Fibroblast of skin of abdomen (primary cell): Measurements from ENCODE around the gene RAB31.
"Not testable (repeated sequence)": the region's sequence is repeated elsewhere in the genome, so short reads cannot be mapped to it uniquely, and the experiment has no call there.

ENCODE experiments used
- DNase-seq: peaks from one replicate; pipeline ENCODE4 v3.0.0-alpha.2; 2013

RAB31 gene

DNA sequence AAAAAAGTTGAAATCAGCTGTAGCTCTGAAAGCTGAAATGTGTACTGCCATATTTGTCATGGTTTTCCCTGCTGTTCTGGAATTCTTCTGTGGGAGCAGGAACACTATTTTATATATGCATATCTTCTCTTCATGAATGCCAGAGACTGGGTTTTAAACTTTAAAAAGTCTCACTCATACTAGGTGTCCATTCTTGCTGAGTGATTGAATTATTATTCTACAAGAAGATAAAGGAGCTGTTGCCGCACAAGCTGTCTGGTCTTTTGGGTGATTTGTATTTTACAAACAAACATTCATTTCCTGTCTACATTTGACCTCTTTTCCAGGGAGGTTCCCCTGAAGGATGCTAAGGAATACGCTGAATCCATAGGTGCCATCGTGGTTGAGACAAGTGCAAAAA, 137.2 kb downstream of the RAB31 start:
- DNase-seq = no peak

DNA sequence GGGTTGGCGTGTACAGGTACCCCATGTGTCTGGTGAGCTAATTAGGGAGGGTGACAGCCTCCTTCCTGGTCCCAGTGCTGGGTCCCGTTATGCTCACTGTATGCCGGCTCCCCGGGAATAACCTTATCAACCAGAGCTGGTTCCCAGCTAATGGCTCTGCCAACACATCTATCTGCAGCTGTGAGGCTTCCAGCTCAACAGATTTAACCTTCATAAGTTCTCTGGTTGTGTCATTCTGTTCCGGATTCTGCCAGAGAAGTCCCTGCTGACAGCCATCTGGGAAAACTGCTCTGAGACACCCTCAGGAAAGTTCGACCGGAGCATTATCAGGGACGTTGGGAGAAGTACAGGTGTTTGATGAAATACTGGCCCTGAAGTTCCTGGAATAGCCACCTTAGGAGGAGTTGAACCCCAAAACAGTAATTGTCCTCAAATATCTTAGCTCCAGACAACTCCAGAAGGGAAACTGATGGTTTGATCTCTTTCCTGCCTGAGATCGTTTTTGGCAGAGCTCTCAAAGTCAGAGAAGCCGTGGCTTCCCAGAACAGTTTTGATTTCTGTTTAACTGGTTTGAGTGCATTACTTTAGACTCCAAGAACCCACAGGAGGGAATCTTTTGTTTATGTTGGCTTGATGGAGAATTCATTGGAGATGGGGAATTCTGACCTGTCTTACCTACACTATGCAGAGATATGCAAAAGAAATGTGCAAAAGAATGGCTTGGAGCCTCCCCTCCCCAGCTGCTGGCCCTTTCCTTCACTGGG, 138.2 kb downstream of the RAB31 start:
- DNase-seq = no peak

DNA sequence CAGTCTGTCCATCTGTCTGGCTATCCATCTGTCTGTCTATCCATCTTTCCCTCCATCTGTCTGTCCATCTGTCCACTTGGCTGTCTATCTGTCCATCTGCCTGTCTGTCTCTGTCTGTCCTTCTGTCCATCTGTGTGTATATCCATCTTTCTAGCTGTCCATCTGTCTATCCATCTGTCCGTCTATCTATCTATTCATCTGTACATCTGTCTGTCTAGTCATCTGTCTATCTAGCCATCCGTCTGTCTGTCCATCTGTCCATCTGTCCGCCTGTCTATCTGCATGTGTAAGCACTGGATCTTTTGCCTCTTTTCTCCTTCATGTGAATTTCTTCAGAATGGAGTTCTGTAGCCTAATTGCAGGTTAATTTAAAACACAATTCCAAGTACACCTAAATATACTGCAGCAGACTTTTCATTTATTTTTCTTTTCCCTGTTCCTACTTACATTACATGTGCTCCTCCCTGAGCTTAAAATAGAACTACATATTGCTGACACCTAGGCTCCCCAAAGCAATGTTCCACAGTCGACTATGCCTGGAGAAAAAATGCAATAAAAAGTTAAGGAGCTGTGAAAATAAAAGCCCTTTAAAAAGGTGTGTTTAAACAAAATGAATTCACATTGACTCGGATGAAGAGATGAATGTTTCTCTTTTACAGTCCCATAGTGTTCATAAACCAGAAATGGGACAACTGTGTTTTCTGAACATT, 140.2 kb downstream of the RAB31 start:
- DNase-seq = no peak

DNA sequence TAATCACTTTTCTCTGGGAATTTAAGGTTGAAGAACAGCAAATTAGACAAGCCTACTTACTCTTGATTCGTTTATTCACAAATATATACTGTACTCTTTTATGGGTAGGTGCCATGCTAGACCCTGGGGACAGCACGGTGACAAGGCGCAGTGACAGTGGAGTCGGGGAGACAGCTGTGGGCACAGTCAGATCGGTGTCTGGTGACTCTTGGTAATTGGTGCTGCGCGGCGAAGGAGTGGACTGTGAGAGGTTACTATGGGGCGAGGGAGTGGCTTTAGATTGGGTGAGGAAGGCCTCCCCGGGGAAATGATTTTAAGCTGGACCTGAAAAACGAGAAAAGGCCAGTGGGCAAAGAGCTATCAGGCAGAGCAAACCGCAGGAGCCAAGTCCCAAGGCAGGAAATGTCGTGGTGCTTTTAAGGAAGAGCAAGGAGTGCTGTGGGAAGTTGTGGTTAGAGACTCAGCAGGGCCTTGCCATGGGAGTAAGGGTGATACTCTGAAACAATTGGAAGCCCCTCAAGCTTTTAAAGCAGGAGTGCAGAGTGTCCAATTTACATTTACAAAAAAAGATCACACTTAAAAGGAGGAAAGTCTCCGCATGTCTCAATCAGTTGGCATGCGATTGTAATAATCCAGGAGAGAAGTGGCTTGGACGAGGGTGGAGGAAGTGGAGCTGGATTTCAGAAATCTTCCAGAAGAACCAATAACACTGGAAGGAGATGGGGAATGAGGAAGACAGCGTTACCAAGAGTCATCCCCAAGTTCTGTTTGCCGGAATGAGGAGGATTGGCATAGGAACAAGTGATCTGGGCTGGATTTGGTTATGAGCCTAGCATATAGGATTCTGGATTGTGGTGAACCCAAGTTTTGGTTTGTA, 141.5 kb downstream of the RAB31 start:
- DNase-seq = no peak

DNA sequence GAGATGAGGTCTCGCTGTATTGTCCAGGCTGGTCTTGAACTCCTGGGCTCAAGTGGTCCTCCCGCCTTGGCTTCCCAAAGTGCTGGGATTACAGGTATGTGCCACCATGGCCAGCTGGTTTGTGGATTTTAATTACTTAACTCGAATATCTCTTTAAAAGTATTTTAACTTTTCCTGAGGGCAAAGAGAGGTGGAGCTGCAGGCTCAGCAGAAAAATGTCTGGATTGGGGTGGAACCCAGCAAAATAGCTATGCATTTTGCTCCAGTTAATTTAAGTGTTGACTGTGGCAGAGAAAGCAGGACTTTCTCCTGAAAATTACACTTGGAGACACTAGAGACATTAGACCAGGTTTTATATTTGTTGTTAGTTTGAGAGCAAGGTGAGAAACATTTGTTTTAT, 142.2 kb downstream of the RAB31 start:
- no peak for DNase-seq

DNA sequence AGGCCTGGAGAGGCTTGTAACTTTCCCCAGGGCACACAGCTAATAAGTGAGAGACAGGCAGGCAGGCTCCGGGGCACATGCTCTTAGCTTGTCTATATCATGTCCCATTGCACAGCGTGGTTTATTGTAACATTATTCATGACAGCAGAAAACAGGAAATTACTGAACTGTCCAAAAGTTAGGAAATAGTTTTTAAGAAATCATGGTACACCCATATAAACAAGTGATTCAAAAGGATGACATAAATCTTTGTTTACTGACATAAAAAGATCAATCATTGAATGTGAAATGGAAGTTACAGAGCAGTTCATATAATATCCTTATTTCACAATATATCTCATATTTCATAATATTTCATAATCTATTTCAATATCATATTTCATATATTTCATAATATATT, 143.4 kb downstream of the RAB31 start:
- no peak for DNase-seq

DNA sequence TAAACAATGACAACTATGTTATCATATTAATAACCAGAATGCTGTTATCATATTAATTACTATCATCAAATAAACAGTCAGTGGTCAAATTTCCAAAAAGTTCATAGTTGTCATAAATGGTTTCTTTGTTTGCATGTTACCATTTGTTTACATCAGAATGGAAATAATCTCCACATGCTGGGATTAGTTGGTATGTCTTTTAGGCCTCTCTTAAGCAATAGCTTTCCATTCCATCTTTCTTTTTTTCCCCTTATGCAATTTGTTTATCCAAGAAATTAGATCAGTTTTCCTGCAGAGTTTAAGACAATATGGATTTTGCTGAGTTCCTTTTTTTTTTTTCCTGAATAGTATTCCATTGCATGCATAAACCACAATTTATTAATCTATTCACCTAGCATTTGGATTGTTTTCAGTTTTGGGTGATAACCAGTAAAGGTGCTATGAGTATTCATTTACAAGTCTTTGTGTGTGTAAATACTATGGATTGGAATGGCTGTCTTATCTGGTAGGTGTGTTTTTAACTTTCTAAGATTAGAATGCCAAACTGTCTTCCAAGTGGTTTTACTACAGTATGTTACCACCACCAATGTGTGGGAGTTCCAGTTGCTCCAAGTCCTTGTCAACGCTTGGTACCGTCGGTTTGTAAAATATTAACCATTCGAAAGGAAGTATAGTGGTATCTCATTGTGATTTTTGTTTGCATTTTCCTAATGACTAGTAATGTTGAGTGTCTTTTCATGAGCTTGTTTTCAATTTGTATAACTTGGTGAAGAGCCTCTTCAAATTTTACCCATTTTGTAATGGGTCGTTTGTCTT, 144.4 kb downstream of the RAB31 start:
- no peak for DNase-seq

DNA sequence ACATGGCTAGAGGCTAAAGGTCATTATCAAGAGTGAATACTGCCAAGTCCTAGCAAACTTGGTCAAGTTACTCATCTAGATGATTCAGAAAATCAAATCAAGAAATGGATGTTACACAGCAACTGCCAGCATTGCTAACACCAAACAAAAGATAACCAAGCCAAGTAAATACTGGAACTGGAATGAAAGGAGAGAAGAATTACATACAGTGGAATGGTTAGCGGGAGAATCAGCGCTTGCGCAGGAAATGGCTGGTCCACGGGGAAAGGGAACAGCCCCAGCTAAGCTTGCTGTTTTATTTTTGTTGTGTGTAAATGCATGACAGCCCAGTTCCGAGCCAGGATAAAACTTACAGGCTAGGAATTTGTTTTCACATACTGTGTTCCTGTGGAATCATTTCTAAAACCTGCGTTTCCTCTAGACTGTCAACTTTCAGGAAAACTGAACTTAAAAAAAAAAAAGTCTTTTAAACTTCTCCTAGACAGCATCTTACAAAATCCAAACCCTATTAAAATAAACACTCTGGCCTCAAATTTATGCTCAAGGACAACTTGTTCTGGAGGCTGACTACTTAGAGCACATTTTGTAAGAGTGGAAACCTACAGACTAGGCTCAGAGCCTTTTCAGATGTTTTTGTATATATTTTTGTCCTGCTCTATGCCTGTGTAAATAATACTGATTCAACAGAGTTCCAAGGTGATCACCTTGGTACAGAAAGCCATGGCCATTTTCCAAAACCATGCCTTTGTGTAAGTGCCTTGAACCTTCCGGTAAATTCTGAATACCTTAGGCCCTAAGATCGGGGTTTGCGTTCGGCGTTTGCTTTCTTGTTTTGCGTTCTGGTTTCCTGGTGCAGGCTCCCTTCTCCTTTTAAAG, 146.9 kb downstream of the RAB31 start:
- DNase-seq = no peak

DNA sequence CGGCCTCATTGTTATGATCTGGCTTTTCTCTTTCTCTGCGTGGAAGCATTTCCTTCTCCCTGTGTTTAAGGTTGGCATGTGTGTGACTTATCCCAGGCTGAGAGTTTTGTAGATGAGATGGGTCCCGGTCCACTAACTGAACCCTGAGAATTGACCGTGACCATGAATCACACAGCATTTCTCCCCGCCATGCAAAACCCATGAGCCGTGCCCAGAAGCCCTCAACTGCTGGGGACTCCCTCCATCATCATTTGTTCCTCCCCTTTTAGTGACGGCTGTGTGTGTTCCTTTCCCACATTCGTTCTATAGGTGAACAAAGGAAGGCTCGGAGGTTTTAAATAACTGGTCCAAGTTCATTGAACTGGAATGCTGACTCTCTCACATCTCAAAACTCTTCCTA, 147.6 kb downstream of the RAB31 start:
- no peak for DNase-seq

DNA sequence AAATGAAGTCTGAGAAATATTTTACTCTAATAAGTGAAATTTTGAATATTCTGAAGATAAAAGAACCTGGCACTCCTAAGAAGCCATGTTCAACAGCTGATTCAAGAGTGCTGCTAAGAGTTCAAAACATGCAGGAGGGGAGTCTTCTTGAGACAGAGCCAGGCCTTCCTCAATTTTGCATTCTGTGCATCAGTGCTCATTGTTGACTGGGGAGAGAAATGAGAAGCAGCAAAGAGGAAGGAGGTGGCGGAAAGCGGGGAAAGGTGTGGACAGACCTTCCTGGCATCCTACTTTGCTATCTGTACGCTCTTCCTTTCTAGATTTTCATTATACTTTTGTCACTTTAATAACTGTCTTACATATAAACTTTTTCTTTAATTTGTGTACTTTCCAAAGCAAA, 148.0 kb downstream of the RAB31 start:
- no peak for DNase-seq

DNA sequence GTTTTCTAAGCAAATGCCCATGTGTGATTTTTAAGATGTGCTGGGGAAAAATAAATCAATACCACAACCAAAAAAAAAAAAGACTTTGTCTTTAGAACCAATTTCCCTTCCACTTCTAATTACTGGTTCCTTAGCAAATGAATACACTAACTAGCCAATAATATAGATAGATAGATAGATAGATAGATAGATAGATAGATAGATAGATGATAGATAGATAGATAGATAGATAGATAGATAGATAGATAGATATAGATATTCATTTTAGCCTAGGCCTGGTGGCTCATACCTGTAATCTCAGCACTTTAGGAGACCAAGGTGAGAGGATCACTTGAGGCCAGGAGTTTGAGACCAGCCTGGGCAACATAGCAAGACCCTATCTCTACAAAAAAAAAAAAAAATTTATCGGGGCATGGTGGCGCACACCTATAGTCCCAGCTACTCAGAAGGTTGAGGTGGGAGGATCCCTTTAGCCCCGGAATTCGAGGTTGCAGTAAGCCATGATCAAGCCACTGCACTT, 149.4 kb downstream of the RAB31 start:
- not testable (repeated sequence) for DNase-seq

DNA sequence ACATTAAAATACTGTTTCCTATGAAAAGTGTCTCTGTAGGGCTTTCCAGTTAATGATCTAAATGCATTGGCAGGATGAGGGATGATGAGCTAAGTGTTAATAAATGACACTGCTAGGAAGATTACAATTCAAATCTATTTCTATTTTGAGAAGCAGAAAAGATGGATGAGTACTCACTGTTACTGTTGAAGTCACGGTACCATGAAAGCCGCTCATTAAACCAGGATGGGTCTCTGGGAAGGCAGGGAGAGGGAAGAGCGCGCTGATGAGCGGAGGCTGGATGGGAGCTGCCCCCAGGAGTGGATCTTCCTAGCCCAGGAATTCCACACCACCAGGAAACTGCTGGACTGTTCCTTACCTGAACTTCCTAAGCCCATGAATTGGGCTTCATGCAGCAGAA, 150.5 kb downstream of the RAB31 start:
- DNase-seq = no peak

DNA sequence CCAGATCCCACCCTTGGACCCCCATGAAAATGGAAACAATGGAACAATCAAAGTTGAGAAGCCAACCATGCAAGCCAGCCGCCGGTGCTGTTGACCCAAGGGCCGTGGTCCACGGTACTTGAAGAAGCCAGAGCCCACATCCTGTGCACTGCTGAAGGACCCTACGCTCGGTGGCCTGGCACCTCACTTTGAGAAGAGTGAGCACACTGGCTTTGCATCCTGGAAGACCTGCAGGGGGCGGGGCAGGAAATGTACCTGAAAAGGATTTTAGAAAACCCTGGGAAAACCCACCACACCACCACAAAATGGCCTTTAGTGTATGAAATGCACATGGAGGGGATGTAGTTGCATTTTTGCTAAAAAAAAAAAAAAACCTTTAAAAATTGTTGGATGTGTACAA, 151.1 kb downstream of the RAB31 start:
- no peak for DNase-seq

DNA sequence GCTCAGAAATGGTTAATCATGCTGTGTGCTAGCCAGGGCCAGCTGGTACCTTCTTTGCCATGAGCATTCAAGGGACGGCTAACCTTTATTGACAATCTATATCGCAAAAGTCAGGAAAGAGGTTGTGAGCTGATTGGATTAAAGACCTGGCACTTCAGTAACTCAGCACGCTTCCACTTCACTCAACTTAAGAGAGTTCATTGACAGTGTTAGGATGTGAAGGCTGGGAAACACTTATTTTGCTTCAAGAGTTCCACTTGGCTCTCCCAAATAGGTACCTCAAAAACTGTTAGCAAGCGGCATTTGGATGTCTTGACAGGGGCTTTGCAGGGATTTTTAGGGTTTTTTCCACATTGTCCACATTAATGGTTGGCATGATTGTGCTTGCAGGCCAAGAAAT, 152.6 kb downstream of the RAB31 start:
- DNase-seq = no peak

DNA sequence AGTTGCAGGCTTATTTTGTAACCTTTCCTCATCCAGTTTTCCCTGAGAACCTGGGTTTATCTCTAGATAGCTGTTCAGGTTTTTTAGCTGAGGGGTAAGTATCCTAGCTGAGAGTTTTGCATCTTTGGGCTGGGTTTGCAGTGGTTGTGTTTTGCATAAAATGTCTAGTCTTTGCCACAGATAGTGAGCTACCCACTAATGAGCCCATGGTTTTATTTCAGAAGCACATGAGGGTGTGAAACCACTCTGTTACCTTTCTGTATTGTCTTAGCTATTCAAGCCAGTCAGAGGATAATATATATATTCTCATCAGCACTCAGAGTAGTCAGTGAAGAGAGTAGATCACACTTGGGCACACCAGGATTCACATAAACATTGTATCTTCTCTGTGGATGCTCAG, 153.1 kb downstream of the RAB31 start:
- DNase-seq = no peak

DNA sequence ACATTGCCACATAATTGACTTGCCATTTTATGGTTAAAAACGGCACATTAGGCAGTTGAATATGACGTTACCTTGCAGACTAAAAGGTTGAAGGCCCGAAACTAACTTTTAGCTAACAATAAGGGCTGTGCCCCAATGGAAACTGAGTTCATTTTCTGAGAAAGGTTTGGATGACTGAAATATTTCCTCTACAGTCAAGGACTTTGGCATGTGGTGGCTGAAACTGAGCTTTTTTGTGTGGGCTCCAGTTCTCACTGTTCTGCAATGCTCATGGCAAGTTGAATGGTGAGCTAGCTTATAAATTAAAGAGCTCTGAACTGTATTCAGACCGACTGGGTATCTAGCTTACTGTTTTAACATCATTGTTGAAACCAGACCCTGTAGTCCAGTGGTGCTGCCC, 153.8 kb downstream of the RAB31 start:
- DNase-seq = no peak

DNA sequence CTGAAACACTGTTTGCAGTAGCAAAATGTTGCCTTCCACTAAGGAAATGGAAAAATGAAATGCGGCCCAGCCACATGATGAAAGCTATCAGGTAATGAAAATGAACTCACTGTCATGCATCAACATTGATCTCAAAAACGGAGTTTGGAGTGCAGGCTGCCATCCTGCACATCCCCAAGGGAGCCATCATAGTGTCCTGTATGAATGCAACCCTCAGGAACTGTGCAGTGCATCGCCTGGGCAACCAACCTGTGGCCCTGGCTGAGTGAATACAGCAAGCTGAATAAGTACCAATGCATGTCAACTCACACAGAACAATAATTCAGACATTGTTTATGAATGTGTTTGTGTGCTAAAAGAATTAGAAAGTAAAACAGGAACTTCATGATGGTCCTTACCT, 154.6 kb downstream of the RAB31 start:
- DNase-seq = no peak

DNA sequence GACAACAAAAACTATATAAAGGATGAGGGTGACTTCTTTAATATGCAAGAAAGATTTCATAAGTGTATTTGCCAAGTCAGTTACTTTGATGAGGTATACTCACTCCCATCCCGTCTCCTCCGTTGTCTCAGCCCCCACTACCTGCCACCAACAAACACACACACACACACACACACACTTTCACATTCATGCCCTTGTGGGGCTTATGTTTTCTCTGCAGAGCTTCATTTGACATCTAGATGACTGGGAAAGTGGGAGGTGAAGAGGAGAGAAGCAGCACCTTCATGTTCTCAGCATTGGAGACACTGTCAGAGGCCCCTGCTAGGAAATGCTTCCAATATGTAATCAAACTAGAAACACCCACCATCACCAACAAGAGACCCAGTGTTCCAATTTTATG, 155.2 kb downstream of the RAB31 start:
- DNase-seq = no peak

DNA sequence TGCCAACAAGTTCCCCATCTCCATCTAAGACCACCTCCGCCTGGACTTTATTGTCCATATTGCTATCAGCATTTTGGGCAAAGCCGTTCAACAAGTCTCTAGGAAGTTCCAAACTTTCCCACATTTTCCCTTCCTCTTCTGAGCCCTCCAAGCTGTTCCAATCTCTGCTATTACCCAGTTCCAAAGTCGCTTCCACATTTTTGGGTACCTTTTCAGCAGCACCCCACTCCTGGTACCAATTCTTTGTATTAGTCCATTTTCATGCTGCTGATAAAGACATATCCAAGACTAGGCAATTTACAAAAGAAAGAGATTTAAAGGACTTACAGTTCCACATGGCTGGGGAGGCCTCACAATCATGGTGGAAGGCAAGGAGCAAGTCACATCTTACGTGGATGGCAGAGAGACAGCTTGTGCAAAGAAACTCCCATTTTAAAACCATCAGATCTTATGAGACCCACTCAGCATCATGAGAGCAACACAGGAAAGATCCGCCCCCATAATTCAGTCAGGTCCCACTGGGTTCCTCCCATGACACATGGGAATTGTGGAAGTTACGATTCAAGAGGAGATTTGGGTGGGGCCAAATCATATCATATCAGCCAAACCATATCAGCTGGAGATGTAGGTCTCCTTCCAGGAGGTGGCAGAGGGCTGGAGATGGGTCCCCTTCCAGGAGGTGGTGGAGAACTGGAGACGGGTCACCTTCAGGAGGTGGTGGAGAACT, 157.8 kb downstream of the RAB31 start:
- DNase-seq = no peak

DNA sequence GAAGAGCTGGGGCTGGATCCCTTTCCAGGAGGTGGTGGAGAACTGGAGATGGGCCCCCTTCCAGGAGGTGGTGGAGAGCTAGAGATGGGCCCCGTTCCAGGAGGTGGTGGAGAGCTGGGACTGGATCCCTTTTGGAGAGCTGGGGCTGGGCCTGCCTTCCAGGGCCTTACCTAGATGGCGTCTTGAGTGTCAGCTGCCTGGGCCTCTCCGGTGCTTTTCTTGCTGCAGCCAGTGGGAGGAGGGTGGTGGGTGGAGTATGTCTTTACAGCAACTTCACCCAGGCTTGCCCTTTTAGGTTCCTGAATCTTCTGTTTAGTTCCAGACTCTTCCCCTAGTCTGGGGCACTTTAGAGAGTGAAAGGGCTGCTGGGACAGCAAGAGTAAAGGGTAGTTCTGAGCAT, 158.5 kb downstream of the RAB31 start:
- no peak for DNase-seq
